ENCODE results near the gene TMEM45B.
A peak's percentile ranks its signal among the peaks of the same experiment; 100 is the strongest.
"Not testable (repeated sequence)": the region's sequence is repeated elsewhere in the genome, so short reads cannot be mapped to it uniquely, and the experiment has no call there.

TMEM45B gene

GRCh38 chr11:129865701-129866100 is 50.1 kb downstream of the TMEM45B start:
- TF ChIP-seq CTCF (IDR thresholded peaks at IDR 0.05; ENCODE audit: insufficient read depth, low read length, poor library complexity, severe bottlenecking) = no peak
- DNase-seq (ENCODE audit: extremely low read depth, insufficient read length) = no peak
- no peaks in the 10 kb centered on the region for H3K27me3 ChIP-seq (replicated peaks; ENCODE audit: control insufficient read depth, insufficient read depth, low read length)
- no peak overlapping the region for H3K4me3 ChIP-seq (replicated peaks; ENCODE audit: low read depth, low read length)
- peaks cover 30% of the 10 kb centered on the region for H3K36me3 ChIP-seq (ENCODE audit: control insufficient read depth, insufficient read depth, low read length)

- Histone ChIP-seq H3K4me3 (replicated peaks; ENCODE audit: low read depth, low read length) (no peak overlapping the region), H3K27me3 (replicated peaks; ENCODE audit: control insufficient read depth, insufficient read depth, low read length) (no peaks in the 10 kb centered on the region), H3K36me3 (ENCODE audit: control insufficient read depth, insufficient read depth, low read length) (peaks cover 30% of the 10 kb centered on the region)
- no peak for DNase-seq (ENCODE audit: extremely low read depth, insufficient read length)
- no peak for TF ChIP-seq CTCF (IDR thresholded peaks at IDR 0.05; ENCODE audit: insufficient read depth, low read length, poor library complexity, severe bottlenecking)
These were observed 50.7 kb downstream of the TMEM45B start for GRCh38 chr11:129866311-129866710.

- H3K4me3 ChIP-seq (replicated peaks; ENCODE audit: low read depth, low read length); DNase-seq (ENCODE audit: extremely low read depth, insufficient read length); H3K27me3 ChIP-seq (replicated peaks; ENCODE audit: control insufficient read depth, insufficient read depth, low read length): not testable (repeated sequence)
- peaks cover 37% of the 10 kb centered on the region for H3K36me3 ChIP-seq (ENCODE audit: control insufficient read depth, insufficient read depth, low read length)
These were observed 53.0 kb downstream of the TMEM45B start for GRCh38 chr11:129868626-129869025.

- DNase-seq (ENCODE audit: extremely low read depth, insufficient read length) = no peak
- H3K4me3 ChIP-seq (replicated peaks; ENCODE audit: low read depth, low read length) = no peak overlapping the region
- H3K36me3 ChIP-seq (ENCODE audit: control insufficient read depth, insufficient read depth, low read length) = peaks cover 33% of the 10 kb centered on the region
- H3K27me3 ChIP-seq (replicated peaks; ENCODE audit: control insufficient read depth, insufficient read depth, low read length) = no peaks in the 10 kb centered on the region
- TF ChIP-seq CTCF (IDR thresholded peaks at IDR 0.05; ENCODE audit: insufficient read depth, low read length, poor library complexity, severe bottlenecking) = no peak
These were observed 56.3 kb downstream of the TMEM45B start for GRCh38 chr11:129871914-129872313.

- DNase-seq (ENCODE audit: extremely low read depth, insufficient read length) = no peak
- Histone ChIP-seq H3K36me3 (ENCODE audit: control insufficient read depth, insufficient read depth, low read length) (peaks cover 24% of the 10 kb centered on the region), H3K27me3 (replicated peaks; ENCODE audit: control insufficient read depth, insufficient read depth, low read length) (no peaks in the 10 kb centered on the region), H3K4me3 (replicated peaks; ENCODE audit: low read depth, low read length) (no peak overlapping the region)
- no peak for TF ChIP-seq CTCF (IDR thresholded peaks at IDR 0.05; ENCODE audit: insufficient read depth, low read length, poor library complexity, severe bottlenecking)
These were observed 64.7 kb downstream of the TMEM45B start for GRCh38 chr11:129880311-129880710.

- DNase-seq (ENCODE audit: extremely low read depth, insufficient read length) = no peak
- H3K36me3 ChIP-seq (ENCODE audit: control insufficient read depth, insufficient read depth, low read length) = peaks cover 24% of the 10 kb centered on the region
- peak; percentile 57 for TF ChIP-seq CTCF (IDR thresholded peaks at IDR 0.05; ENCODE audit: insufficient read depth, low read length, poor library complexity, severe bottlenecking)
These were observed 66.0 kb downstream of the TMEM45B start for GRCh38 chr11:129881570-129882170.

More at GRCh38 chr11:129881570-129882170, 66.0 kb downstream of the TMEM45B start:
- Histone ChIP-seq H3K27me3 (replicated peaks; ENCODE audit: control insufficient read depth, insufficient read depth, low read length) (no peaks in the 10 kb centered on the region), H3K4me3 (replicated peaks; ENCODE audit: low read depth, low read length) (no peak overlapping the region)

Data from GM06990 (cell line).